ENCODE data around the gene FAM72C.
"Not testable (repeated sequence)": the region's sequence is repeated elsewhere in the genome, so short reads cannot be mapped to it uniquely, and the experiment has no call there.

- TF ChIP-seq POLR2A, CTCF (IDR thresholded peaks at IDR 0.05): not testable (repeated sequence)
Measured at GRCh38 chr1:144001077-144001476, 29.3 kb upstream of the FAM72C start.

All from heart left ventricle (tissue), 13 donors.